ENCODE measurements around the gene CRYGA.
"Not testable (repeated sequence)": the region's sequence is repeated elsewhere in the genome, so short reads cannot be mapped to it uniquely, and the experiment has no call there.

Gene CRYGA

GRCh38 chr2:208128136-208128535 lies 35.3 kb downstream of the CRYGA start:
- Histone ChIP-seq H3K36me3 (ENCODE audit: control insufficient read depth in 4 of 4, insufficient read depth in 4 of 4, low read length in 3 of 4) (no peaks in the 10 kb centered on the region), H3K4me3 (ENCODE audit: control insufficient read depth in 1 of 7, extremely low read depth in 1 of 7, insufficient read depth in 4 of 7, low read depth in 2 of 7, low read length in 6 of 7) (no peak overlapping the region), H3K9me3 (ENCODE audit: control extremely low read depth in 1 of 5, control insufficient read depth in 4 of 5, insufficient read depth in 2 of 5, low read depth in 1 of 5, low read length in 4 of 5) (no peaks in the 10 kb centered on the region), H3K27ac (ENCODE audit: insufficient read depth in 1 of 2, low read depth in 1 of 2, low read length in 2 of 2, poor library complexity in 1 of 2, severe bottlenecking in 2 of 2) (no peak overlapping the region), H3K27me3 (replicated peaks in 2 of 5; ENCODE audit: control insufficient read depth in 4 of 5, insufficient read depth in 5 of 5, low read length in 4 of 5) (no peaks in the 10 kb centered on the region), H3K4me1 (ENCODE audit: control extremely low read depth in 1 of 4, control insufficient read depth in 4 of 4, insufficient read depth in 4 of 4, low read length in 3 of 4) (peaks cover 0 to 16% (median 9%) of the 10 kb centered on the region in 4 experiments)
- ChIA-PET POLR2A (interaction anchor here (0.5 kb wide), 1 partner anchor 55 kb away, joined by 3 read pairs; no protein-coding TSS in a partner anchor), CTCF (interaction anchor here (0.8 to 1.2 kb wide), 2 partner anchors 26 to 153 kb away, joined by 3 read pairs; no protein-coding TSS in a partner anchor)
- no peak for DNase-seq
- WGBS (ENCODE audit: insufficient coverage) = 93% methylated on average over 10 of the region's 12 CpGs

GRCh38 chr2:208127090-208127489 lies 36.3 kb downstream of the CRYGA start:
- no peaks in the 10 kb centered on the region for H3K27me3 ChIP-seq (replicated peaks in 2 of 5; ENCODE audit: control insufficient read depth in 4 of 5, insufficient read depth in 5 of 5, low read length in 4 of 5)
- no peak overlapping the region for H3K27ac ChIP-seq (ENCODE audit: insufficient read depth in 1 of 2, low read depth in 1 of 2, low read length in 2 of 2, poor library complexity in 1 of 2, severe bottlenecking in 2 of 2)
- CTCF ChIA-PET = interaction anchor here (1.2 to 1.5 kb wide), 2 partner anchors 25 to 381 kb away, joined by 3 read pairs; no protein-coding TSS in a partner anchor
- H3K4me1 ChIP-seq (ENCODE audit: control extremely low read depth in 1 of 4, control insufficient read depth in 4 of 4, insufficient read depth in 4 of 4, low read length in 3 of 4) = peaks cover 0 to 16% (median 9%) of the 10 kb centered on the region in 4 experiments
- no peak for DNase-seq
- POLR2A ChIA-PET = no interaction called here
- no peak overlapping the region for H3K4me3 ChIP-seq (ENCODE audit: control insufficient read depth in 1 of 7, extremely low read depth in 1 of 7, insufficient read depth in 4 of 7, low read depth in 2 of 7, low read length in 6 of 7)
- no peaks in the 10 kb centered on the region for H3K9me3 ChIP-seq (ENCODE audit: control extremely low read depth in 1 of 5, control insufficient read depth in 4 of 5, insufficient read depth in 2 of 5, low read depth in 1 of 5, low read length in 4 of 5)
- whole genome bisulfite sequencing (ENCODE audit: insufficient coverage) = 100% methylated on average over 1 of the region's 4 CpGs
- H3K36me3 ChIP-seq (ENCODE audit: control insufficient read depth in 4 of 4, insufficient read depth in 4 of 4, low read length in 3 of 4) = no peaks in the 10 kb centered on the region

- ChIA-PET POLR2A (no interaction called here), CTCF (interaction anchor here (0.7 to 1.4 kb wide), 3 partner anchors 14 to 23 kb away, joined by 3 to 4 read pairs (median 4); no protein-coding TSS in a partner anchor)
- H3K27ac ChIP-seq (ENCODE audit: insufficient read depth in 1 of 2, low read depth in 1 of 2, low read length in 2 of 2, poor library complexity in 1 of 2, severe bottlenecking in 2 of 2) = no peak overlapping the region
- H3K4me3 ChIP-seq (ENCODE audit: control insufficient read depth in 1 of 7, extremely low read depth in 1 of 7, insufficient read depth in 4 of 7, low read depth in 2 of 7, low read length in 6 of 7) = peak overlapping the region in 1 of 7 experiments; percentile 89
- peaks cover 0 to 2% (median 0%) of the 10 kb centered on the region in 4 experiments for H3K36me3 ChIP-seq (ENCODE audit: control insufficient read depth in 4 of 4, insufficient read depth in 4 of 4, low read length in 3 of 4)
- H3K9me3 ChIP-seq (ENCODE audit: control extremely low read depth in 1 of 5, control insufficient read depth in 4 of 5, insufficient read depth in 2 of 5, low read depth in 1 of 5, low read length in 4 of 5) = no peaks in the 10 kb centered on the region
- H3K27me3 ChIP-seq (replicated peaks in 2 of 5; ENCODE audit: control insufficient read depth in 4 of 5, insufficient read depth in 5 of 5, low read length in 4 of 5) = no peaks in the 10 kb centered on the region
- peaks cover 0 to 16% (median 9%) of the 10 kb centered on the region in 4 experiments for H3K4me1 ChIP-seq (ENCODE audit: control extremely low read depth in 1 of 4, control insufficient read depth in 4 of 4, insufficient read depth in 4 of 4, low read length in 3 of 4)
- DNase-seq = no peak
- 86% methylated on average over 4 of the region's 4 CpGs for WGBS (ENCODE audit: insufficient coverage)
These were observed 38.1 kb downstream of the CRYGA start for GRCh38 chr2:208125251-208125650.

GRCh38 chr2:208124013-208124715 lies 39.2 kb downstream of the CRYGA start, which contains the start of gene CRYGD:
Gene CRYGD (minus strand): TSS chr2:208124524. CDS start chr2:208124473, 51 bp downstream.
- Histone ChIP-seq H3K27ac (ENCODE audit: insufficient read depth in 1 of 2, low read depth in 1 of 2, low read length in 2 of 2, poor library complexity in 1 of 2, severe bottlenecking in 2 of 2) (peak within 1 kb of the TSS in 1 of 2 experiments; percentile 64), H3K4me1 (ENCODE audit: control extremely low read depth in 1 of 4, control insufficient read depth in 4 of 4, insufficient read depth in 4 of 4, low read length in 3 of 4) (peaks cover 0 to 16% (median 9%) of the 10 kb centered on the region in 4 experiments), H3K4me3 (ENCODE audit: control insufficient read depth in 1 of 7, extremely low read depth in 1 of 7, insufficient read depth in 4 of 7, low read depth in 2 of 7, low read length in 6 of 7) (peak within 1 kb of the TSS; percentile 55 to 89 (median 71))
- H3K9me3 ChIP-seq (ENCODE audit: control extremely low read depth in 1 of 5, control insufficient read depth in 4 of 5, insufficient read depth in 2 of 5, low read depth in 1 of 5, low read length in 4 of 5); H3K36me3 ChIP-seq (ENCODE audit: control insufficient read depth in 4 of 4, insufficient read depth in 4 of 4, low read length in 3 of 4); POLR2A ChIA-PET; H3K27me3 ChIP-seq (replicated peaks in 2 of 5; ENCODE audit: control insufficient read depth in 4 of 5, insufficient read depth in 5 of 5, low read length in 4 of 5): not testable (repeated sequence)
- DNase-seq = peak; percentile 39 to 83 (median 77)
- 2% methylated on average over 37 of the region's 46 CpGs for WGBS (ENCODE audit: insufficient coverage)
- CTCF ChIA-PET = interaction anchor here (0.7 to 1.4 kb wide), 2 partner anchors 13 to 23 kb away, joined by 3 to 4 read pairs; no protein-coding TSS in a partner anchor

- ChIA-PET CTCF (interaction anchor here (1.1 kb wide), 1 partner anchor 20 kb away, joined by 4 read pairs; no protein-coding TSS in a partner anchor), POLR2A (no interaction called here)
- H3K4me3 ChIP-seq (ENCODE audit: control insufficient read depth in 1 of 7, extremely low read depth in 1 of 7, insufficient read depth in 4 of 7, low read depth in 2 of 7, low read length in 6 of 7) = no peak overlapping the region
- DNase-seq = no peak
- no peaks in the 10 kb centered on the region for H3K27me3 ChIP-seq (replicated peaks in 2 of 5; ENCODE audit: control insufficient read depth in 4 of 5, insufficient read depth in 5 of 5, low read length in 4 of 5)
- peaks cover 0 to 2% (median 0%) of the 10 kb centered on the region in 4 experiments for H3K36me3 ChIP-seq (ENCODE audit: control insufficient read depth in 4 of 4, insufficient read depth in 4 of 4, low read length in 3 of 4)
- H3K9me3 ChIP-seq (ENCODE audit: control extremely low read depth in 1 of 5, control insufficient read depth in 4 of 5, insufficient read depth in 2 of 5, low read depth in 1 of 5, low read length in 4 of 5) = no peaks in the 10 kb centered on the region
- WGBS (ENCODE audit: insufficient coverage) = no CpG with 5 or more reads among the region's 1 CpG
- peaks cover 0 to 16% (median 9%) of the 10 kb centered on the region in 4 experiments for H3K4me1 ChIP-seq (ENCODE audit: control extremely low read depth in 1 of 4, control insufficient read depth in 4 of 4, insufficient read depth in 4 of 4, low read length in 3 of 4)
- H3K27ac ChIP-seq (ENCODE audit: insufficient read depth in 1 of 2, low read depth in 1 of 2, low read length in 2 of 2, poor library complexity in 1 of 2, severe bottlenecking in 2 of 2) = no peak overlapping the region
These were observed 41.1 kb downstream of the CRYGA start for GRCh38 chr2:208122248-208122647.

GRCh38 chr2:208118918-208119317 lies 44.5 kb downstream of the CRYGA start:
- no peaks in the 10 kb centered on the region for H3K27me3 ChIP-seq (replicated peaks in 2 of 5; ENCODE audit: control insufficient read depth in 4 of 5, insufficient read depth in 5 of 5, low read length in 4 of 5)
- no peaks in the 10 kb centered on the region for H3K9me3 ChIP-seq (ENCODE audit: control extremely low read depth in 1 of 5, control insufficient read depth in 4 of 5, insufficient read depth in 2 of 5, low read depth in 1 of 5, low read length in 4 of 5)
- WGBS (ENCODE audit: insufficient coverage) = 100% methylated on average over 2 of the region's 3 CpGs
- peaks cover 0 to 2% (median 0%) of the 10 kb centered on the region in 4 experiments for H3K36me3 ChIP-seq (ENCODE audit: control insufficient read depth in 4 of 4, insufficient read depth in 4 of 4, low read length in 3 of 4)
- H3K27ac ChIP-seq (ENCODE audit: insufficient read depth in 1 of 2, low read depth in 1 of 2, low read length in 2 of 2, poor library complexity in 1 of 2, severe bottlenecking in 2 of 2) = no peak overlapping the region
- POLR2A ChIA-PET = no interaction called here
- CTCF ChIA-PET = no interaction called here
- DNase-seq = no peak
- peaks cover 0 to 5% (median 2%) of the 10 kb centered on the region in 4 experiments for H3K4me1 ChIP-seq (ENCODE audit: control extremely low read depth in 1 of 4, control insufficient read depth in 4 of 4, insufficient read depth in 4 of 4, low read length in 3 of 4)
- no peak overlapping the region for H3K4me3 ChIP-seq (ENCODE audit: control insufficient read depth in 1 of 7, extremely low read depth in 1 of 7, insufficient read depth in 4 of 7, low read depth in 2 of 7, low read length in 6 of 7)

- POLR2A ChIA-PET = not testable (repeated sequence)
- WGBS (ENCODE audit: insufficient coverage) = 96% methylated on average over 8 of the region's 11 CpGs
- CTCF ChIA-PET = interaction anchor here (1.4 kb wide), 1 partner anchor 58 kb away, joined by 6 read pairs; no protein-coding TSS in a partner anchor
These were observed 46.0 kb downstream of the CRYGA start for GRCh38 chr2:208117390-208117789.

More at GRCh38 chr2:208117390-208117789, 46.0 kb downstream of the CRYGA start:
- not testable (repeated sequence) for DNase-seq; H3K27ac ChIP-seq (ENCODE audit: insufficient read depth in 1 of 2, low read depth in 1 of 2, low read length in 2 of 2, poor library complexity in 1 of 2, severe bottlenecking in 2 of 2); H3K4me1 ChIP-seq (ENCODE audit: control extremely low read depth in 1 of 4, control insufficient read depth in 4 of 4, insufficient read depth in 4 of 4, low read length in 3 of 4); H3K36me3 ChIP-seq (ENCODE audit: control insufficient read depth in 4 of 4, insufficient read depth in 4 of 4, low read length in 3 of 4); H3K27me3 ChIP-seq (replicated peaks in 2 of 5; ENCODE audit: control insufficient read depth in 4 of 5, insufficient read depth in 5 of 5, low read length in 4 of 5); H3K4me3 ChIP-seq (ENCODE audit: control insufficient read depth in 1 of 7, extremely low read depth in 1 of 7, insufficient read depth in 4 of 7, low read depth in 2 of 7, low read length in 6 of 7); H3K9me3 ChIP-seq (ENCODE audit: control extremely low read depth in 1 of 5, control insufficient read depth in 4 of 5, insufficient read depth in 2 of 5, low read depth in 1 of 5, low read length in 4 of 5)

All from common myeloid progenitor, CD34-positive (primary cell).